ENCODE data around the gene IFT88.

- no peak for TF ChIP-seq CTCF (IDR thresholded peaks at IDR 0.05)
- TF ChIP-seq POLR2AphosphoS5 (IDR thresholded peaks at IDR 0.05) = no peak
Measured at GRCh38 chr13:20534038-20534608, 32.8 kb upstream of the IFT88 start.
